ENCODE measurements around the gene SLC6A20.

The SLC6A20 gene

GRCh38 chr3:45838466-45838865 is 42.1 kb upstream of the SLC6A20 start:
- CTCF ChIA-PET: interaction anchor here (1.1 kb wide), 1 partner anchor 77 kb away, joined by 4 read pairs; no protein-coding TSS in a partner anchor
- no peak for DNase-seq (ENCODE audit: extremely low spot score)
- TF ChIP-seq, protein P1, sequence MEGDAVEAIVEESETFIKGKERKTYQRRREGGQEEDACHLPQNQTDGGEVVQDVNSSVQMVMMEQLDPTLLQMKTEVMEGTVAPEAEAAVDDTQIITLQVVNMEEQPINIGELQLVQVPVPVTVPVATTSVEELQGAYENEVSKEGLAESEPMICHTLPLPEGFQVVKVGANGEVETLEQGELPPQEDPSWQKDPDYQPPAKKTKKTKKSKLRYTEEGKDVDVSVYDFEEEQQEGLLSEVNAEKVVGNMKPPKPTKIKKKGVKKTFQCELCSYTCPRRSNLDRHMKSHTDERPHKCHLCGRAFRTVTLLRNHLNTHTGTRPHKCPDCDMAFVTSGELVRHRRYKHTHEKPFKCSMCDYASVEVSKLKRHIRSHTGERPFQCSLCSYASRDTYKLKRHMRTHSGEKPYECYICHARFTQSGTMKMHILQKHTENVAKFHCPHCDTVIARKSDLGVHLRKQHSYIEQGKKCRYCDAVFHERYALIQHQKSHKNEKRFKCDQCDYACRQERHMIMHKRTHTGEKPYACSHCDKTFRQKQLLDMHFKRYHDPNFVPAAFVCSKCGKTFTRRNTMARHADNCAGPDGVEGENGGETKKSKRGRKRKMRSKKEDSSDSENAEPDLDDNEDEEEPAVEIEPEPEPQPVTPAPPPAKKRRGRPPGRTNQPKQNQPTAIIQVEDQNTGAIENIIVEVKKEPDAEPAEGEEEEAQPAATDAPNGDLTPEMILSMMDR (IDR thresholded peaks at IDR 0.05; ENCODE audit: control extremely low read depth, extremely low read depth, low read depth, missing control alignments): no peak
- POLR2A ChIA-PET: no interaction called here

DNA sequence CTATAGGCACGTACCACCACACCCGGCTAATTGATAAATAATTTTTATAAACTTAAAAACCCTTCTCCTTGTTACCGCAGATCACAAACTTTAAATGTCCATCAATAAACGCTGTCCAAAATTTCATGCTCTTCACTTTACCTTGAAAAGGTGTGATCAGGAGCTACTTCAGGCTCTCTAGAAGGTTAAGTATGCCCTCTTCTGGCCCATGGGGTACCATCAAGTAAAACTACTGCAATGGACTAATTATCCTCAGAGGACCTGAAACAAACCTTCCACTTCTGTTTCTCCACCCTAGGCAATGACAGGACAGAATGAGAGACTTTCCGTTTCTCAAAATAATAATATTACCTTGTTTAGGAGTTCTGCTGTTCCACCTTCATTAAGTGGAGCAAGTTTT is 36.4 kb upstream of the SLC6A20 start:
- DNase-seq (ENCODE audit: extremely low spot score): no peak
- CTCF ChIA-PET: interaction anchor here (1.0 to 5.7 kb wide), 10 partner anchors 10 to 322 kb away, joined by 3 to 28 read pairs (median 5); partner anchors contain the start of genes LZTFL1 and SLC6A20
- TF ChIP-seq, protein P1 (IDR thresholded peaks at IDR 0.05; ENCODE audit: control extremely low read depth, extremely low read depth, low read depth, missing control alignments): no peak

GRCh38 chr3:45830121-45830520 is 33.8 kb upstream of the SLC6A20 start:
- ChIA-PET CTCF (interaction anchor here (1.3 to 5.7 kb wide), 2 partner anchors 17 to 99 kb away, joined by 5 to 28 read pairs; no protein-coding TSS in a partner anchor), POLR2A (no interaction called here)
- no peak for DNase-seq (ENCODE audit: extremely low spot score)
- TF ChIP-seq, protein P1 (IDR thresholded peaks at IDR 0.05; ENCODE audit: control extremely low read depth, extremely low read depth, low read depth, missing control alignments): no peak

More for the DNA sequence above, 36.4 kb upstream of the SLC6A20 start:
- POLR2A ChIA-PET: no interaction called here

GRCh38 chr3:45826908-45827307 is 30.6 kb upstream of the SLC6A20 start:
- ChIA-PET POLR2A (no interaction called here), CTCF (interaction anchor here (1.0 to 2.1 kb wide), 10 partner anchors 10 to 252 kb away, joined by 3 to 7 read pairs (median 4); no protein-coding TSS in a partner anchor)
- DNase-seq (ENCODE audit: extremely low spot score): no peak
- TF ChIP-seq, protein P1 (IDR thresholded peaks at IDR 0.05; ENCODE audit: control extremely low read depth, extremely low read depth, low read depth, missing control alignments): no peak

- CTCF ChIA-PET: interaction anchor here (0.7 to 2.2 kb wide), 9 partner anchors 9 to 252 kb away, joined by 3 to 7 read pairs (median 4); partner anchors contain the start of gene LZTFL1
- TF ChIP-seq, protein P1 (IDR thresholded peaks at IDR 0.05; ENCODE audit: control extremely low read depth, extremely low read depth, low read depth, missing control alignments): no peak
- no peak for DNase-seq (ENCODE audit: extremely low spot score)
- POLR2A ChIA-PET: no interaction called here
These were observed 30.0 kb upstream of the SLC6A20 start for GRCh38 chr3:45826321-45826720.

GRCh38 chr3:45821127-45821526 is 24.8 kb upstream of the SLC6A20 start:
- no peak for DNase-seq (ENCODE audit: extremely low spot score)
- ChIA-PET POLR2A (no interaction called here), CTCF (no interaction called here)
- TF ChIP-seq, protein P1 (IDR thresholded peaks at IDR 0.05; ENCODE audit: control extremely low read depth, extremely low read depth, low read depth, missing control alignments): no peak
